Type B pancreatic cell (in vitro differentiated cells): Measurements from ENCODE around the gene CREBBP. TPM values are rescaled to one million over a fixed set of nuclear protein-coding genes. Genes with fewer than 3 reads are reported as not detected.

Experiments
- DNase-seq: peaks from one replicate; pipeline ENCODE4 v3.0.0; 2021; ENCODE audit warnings: mixed read lengths; ENCODE audit not compliant: unreplicated experiment; ENCODE audit errors: extremely low spot score
- H3K27ac Mint-ChIP-seq: 2 replicates; pipeline ENCODE4 v1.8.0; 2021; ENCODE audit warnings: mild to moderate bottlenecking, mixed read lengths
- H3K27me3 Mint-ChIP-seq: 2 replicates; pipeline ENCODE4 v1.8.0; 2021; ENCODE audit warnings: mixed read lengths
- H3K36me3 Mint-ChIP-seq: 2 replicates; pipeline ENCODE4 v1.8.0; 2021; ENCODE audit warnings: mixed read lengths
- H3K4me1 Mint-ChIP-seq: one replicate; pipeline ENCODE4 v1.8.0; 2021; ENCODE audit warnings: mixed read lengths; ENCODE audit not compliant: unreplicated experiment
- H3K4me3 Mint-ChIP-seq: 2 replicates; pipeline ENCODE4 v1.8.0; 2021; ENCODE audit warnings: mild to moderate bottlenecking, mixed read lengths
- H3K9me3 Mint-ChIP-seq: 2 replicates; pipeline ENCODE4 v1.8.0; 2021; ENCODE audit warnings: mixed read lengths
- CTCF ChIP-seq: fragments of 200-600 bp; sonication (generic); conservative IDR thresholded peaks from 2 replicates; pipeline ENCODE4 v1.5.0; 2021; ENCODE audit warnings: antibody characterized with exemption, mild to moderate bottlenecking
- total RNA-seq: library from RNA; stranded (reverse); gene quantifications from 2 replicates; pipeline ENCODE4 v1.2.1, GENCODE V29; 2021; ENCODE audit warnings: low replicate concordance

Gene CREBBP
- total RNA-seq, 1 donor from 2014 or later: 93.6 TPM

DNA sequence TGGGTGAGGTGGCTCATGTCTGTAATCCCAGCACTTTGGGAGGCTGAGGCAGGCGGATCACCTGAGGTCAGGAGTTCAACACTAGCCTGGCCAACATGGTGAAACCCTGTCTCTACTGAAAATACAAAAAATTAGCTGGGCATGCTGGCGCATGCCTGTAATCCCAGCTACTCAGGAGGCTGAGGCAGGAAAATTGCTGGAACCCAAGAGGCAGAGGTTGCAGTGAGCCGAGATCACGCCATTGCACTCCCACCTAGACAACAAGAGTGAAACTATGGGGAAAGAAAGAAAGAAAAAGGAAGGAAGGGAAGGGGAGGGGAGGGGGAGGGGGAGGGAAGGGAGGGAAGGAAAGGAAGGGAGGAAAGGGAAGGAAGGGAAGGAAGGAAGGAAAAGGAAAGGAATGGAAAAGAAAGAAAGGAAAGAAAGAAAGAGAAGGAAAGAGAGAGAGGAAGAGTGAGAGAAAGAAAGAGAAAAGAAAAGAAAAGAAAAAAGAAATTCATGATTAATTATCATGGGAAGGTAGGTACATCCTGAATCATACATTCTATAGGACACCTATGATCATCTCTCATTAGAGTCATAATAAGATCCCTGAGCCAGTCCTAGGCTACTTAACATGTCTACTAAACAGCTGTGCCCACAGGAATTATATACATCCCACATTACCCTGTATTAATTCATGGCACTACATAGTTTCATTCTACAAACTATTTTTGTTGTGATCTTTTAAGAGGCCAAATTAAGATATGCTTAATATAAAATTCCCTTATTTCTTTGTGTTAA lies 40.9 kb downstream of the CREBBP start:
- no peak for TF ChIP-seq CTCF
- Mint-ChIP-seq H3K4me3 (no peak overlapping the region), H3K4me1 (peaks cover 13% of the 10 kb centered on the region), H3K9me3 (no peaks in the 10 kb centered on the region), H3K27me3 (no peaks in the 10 kb centered on the region), H3K36me3 (peaks cover 10% of the 10 kb centered on the region), H3K27ac (no peak overlapping the region)
- no peak for DNase-seq

DNA sequence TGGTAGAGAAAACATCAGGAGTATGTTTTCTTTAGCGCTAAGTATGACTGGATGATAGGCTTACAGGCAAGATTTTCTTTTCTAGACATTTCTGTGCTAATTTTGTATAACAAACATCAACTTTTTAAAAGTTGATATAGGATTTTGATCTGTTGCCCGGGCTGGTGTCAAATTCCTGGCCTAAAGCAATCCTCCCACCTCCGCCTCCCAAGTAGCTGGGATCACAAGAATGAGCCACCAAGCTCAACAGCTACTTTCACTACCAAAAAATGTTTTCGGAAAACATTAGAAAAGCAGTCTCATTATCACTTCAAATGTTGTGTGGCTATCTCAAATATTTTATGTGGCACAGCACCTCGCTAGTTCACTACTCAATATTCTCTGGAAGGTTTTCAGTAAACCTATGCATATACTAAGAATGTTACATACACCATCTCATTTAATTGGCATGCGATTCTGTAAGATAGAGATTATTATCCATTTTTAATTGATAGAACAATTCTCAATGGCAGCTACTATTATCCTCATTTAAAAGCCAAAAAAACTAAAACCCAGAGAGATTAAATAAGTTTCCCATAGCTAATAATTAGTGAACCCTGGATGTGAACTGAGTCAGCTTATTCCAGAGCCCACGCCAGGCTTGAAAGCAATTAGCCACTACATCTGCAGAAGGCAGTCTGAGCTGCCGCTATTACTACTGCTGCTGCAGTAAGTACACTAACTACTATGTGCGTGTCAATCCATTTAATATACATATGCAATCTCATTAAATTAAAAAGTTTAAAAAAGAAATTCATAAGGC lies 41.7 kb downstream of the CREBBP start:
- Mint-ChIP-seq H3K36me3 (peaks cover 15% of the 10 kb centered on the region), H3K27ac (no peak overlapping the region), H3K4me1 (peaks cover 13% of the 10 kb centered on the region), H3K4me3 (no peak overlapping the region), H3K27me3 (no peaks in the 10 kb centered on the region), H3K9me3 (no peaks in the 10 kb centered on the region)
- TF ChIP-seq CTCF: no peak
- DNase-seq: no peak

GRCh38 chr16:3837851-3838586 lies 42.5 kb downstream of the CREBBP start:
- Mint-ChIP-seq H3K9me3 (no peaks in the 10 kb centered on the region), H3K36me3 (peaks cover 23% of the 10 kb centered on the region), H3K27me3 (no peaks in the 10 kb centered on the region), H3K27ac (no peak overlapping the region), H3K4me3 (no peak overlapping the region), H3K4me1 (peaks cover 13% of the 10 kb centered on the region)
- DNase-seq: no peak
- no peak for TF ChIP-seq CTCF

GRCh38 chr16:3836641-3837040 lies 43.9 kb downstream of the CREBBP start:
- Mint-ChIP-seq H3K27me3 (no peaks in the 10 kb centered on the region), H3K27ac (no peak overlapping the region), H3K36me3 (peaks cover 29% of the 10 kb centered on the region), H3K4me1 (peaks cover 13% of the 10 kb centered on the region), H3K4me3 (no peak overlapping the region), H3K9me3 (peaks cover 4% of the 10 kb centered on the region)
- no peak for DNase-seq
- no peak for TF ChIP-seq CTCF

- H3K9me3 Mint-ChIP-seq: peaks cover 4% of the 10 kb centered on the region
- DNase-seq: no peak
- H3K4me3 Mint-ChIP-seq: no peak overlapping the region
- H3K27me3 Mint-ChIP-seq: no peaks in the 10 kb centered on the region
- TF ChIP-seq CTCF: no peak
- peaks cover 9% of the 10 kb centered on the region for H3K4me1 Mint-ChIP-seq
- H3K27ac Mint-ChIP-seq: no peak overlapping the region
- H3K36me3 Mint-ChIP-seq: peaks cover 26% of the 10 kb centered on the region
These were observed 45.4 kb downstream of the CREBBP start for GRCh38 chr16:3835089-3835602.
